GM12878 (cell line): Measurements from ENCODE around the gene EPHB1.

Source experiments
- CTCF ChIP-seq, 3 experiments: IDR thresholded peaks in 2 of 3; conservative IDR thresholded peaks in 1 of 3; 2 replicates each; pipeline ENCODE4 v1.5.1; 2011; ENCODE audit warnings: low read depth in 3 of 3, low read length in 3 of 3, mild to moderate bottlenecking in 3 of 3, control low read depth in 2 of 3, moderate library complexity in 2 of 3, inconsistent platforms in 1 of 3, mixed read lengths in 1 of 3; ENCODE audit not compliant: control insufficient read depth in 2 of 3, insufficient read depth in 1 of 3; ENCODE audit errors: extremely low read depth in 1 of 3
- ELK1 ChIP-seq: IDR thresholded peaks from 2 replicates; pipeline ENCODE4 v1.6.1; 2012; ENCODE audit warnings: low read depth, low read length, improper control_type of control experiment
- TF ChIP-seq, protein P1 (sequence below): fragments of 450-650 bp; IDR thresholded peaks from 2 replicates; pipeline ENCODE4 v1.6.1; 2017; ENCODE audit warnings: mild to moderate bottlenecking

DNA sequence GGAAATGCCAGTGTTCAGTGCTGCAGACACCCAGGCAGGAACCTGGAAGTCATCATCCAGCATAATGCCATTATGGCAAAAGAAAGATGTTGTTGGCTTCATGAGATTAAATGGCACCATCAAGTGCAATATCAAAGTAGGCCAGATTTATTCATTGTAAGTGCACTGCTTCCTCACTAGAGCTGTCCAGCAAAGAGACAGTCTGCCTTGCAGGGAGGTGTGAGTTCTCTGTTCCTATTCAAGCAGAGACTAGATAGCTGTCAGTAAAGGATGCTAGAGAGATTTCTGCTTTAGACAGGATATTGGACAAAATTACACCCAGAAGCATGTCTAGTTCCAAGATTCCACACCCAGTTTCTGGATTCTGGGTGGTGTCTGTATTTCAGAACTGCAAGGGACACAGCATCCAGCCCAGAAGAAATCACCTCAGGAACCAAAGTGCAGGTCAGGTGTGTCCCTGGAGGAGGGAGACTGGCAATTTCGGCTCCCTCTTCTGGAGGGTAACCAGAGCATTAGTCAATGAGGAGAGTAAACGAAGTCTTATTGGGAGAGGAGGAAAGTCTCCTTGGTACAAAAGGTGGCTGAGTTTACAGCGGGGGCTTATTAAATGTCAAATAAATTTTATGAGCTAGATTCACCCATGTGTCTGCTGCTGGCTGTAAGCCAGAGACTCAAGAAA is 377.3 kb downstream of the EPHB1 start:
- TF ChIP-seq CTCF (IDR thresholded peaks at IDR 0.05 in 2 of 3, conservative IDR thresholded peaks at IDR 0.05 in 1 of 3; ENCODE audit: control insufficient read depth in 2 of 3, extremely low read depth in 1 of 3, insufficient read depth in 1 of 3, low read depth in 3 of 3, low read length in 3 of 3) (no peak), ELK1 (no peak)
- TF ChIP-seq, protein P1, sequence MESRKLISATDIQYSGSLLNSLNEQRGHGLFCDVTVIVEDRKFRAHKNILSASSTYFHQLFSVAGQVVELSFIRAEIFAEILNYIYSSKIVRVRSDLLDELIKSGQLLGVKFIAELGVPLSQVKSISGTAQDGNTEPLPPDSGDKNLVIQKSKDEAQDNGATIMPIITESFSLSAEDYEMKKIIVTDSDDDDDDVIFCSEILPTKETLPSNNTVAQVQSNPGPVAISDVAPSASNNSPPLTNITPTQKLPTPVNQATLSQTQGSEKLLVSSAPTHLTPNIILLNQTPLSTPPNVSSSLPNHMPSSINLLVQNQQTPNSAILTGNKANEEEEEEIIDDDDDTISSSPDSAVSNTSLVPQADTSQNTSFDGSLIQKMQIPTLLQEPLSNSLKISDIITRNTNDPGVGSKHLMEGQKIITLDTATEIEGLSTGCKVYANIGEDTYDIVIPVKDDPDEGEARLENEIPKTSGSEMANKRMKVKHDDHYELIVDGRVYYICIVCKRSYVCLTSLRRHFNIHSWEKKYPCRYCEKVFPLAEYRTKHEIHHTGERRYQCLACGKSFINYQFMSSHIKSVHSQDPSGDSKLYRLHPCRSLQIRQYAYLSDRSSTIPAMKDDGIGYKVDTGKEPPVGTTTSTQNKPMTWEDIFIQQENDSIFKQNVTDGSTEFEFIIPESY: no peak
